GM21423 (cell line): ENCODE data around the gene WDR93.

ENCODE experiments used
- ATAC-seq: cut with Tn5 transposase; IDR thresholded peaks from one replicate; pipeline ENCODE4 v1.9.1; 2021; ENCODE audit warnings: mild to moderate bottlenecking, moderate library complexity; ENCODE audit not compliant: unreplicated experiment

The WDR93 gene

GRCh38 chr15:89690276-89691218 lies at the start of gene WDR93, which contains the start of gene PEX11A:
WDR93 (plus strand) TSS chr15:89690811; CDS start chr15:89701747, 10,936 bp downstream.
PEX11A (minus strand) TSS chr15:89690754; CDS start chr15:89690632, 122 bp downstream.
- ATAC-seq = peak; percentile 87

DNA sequence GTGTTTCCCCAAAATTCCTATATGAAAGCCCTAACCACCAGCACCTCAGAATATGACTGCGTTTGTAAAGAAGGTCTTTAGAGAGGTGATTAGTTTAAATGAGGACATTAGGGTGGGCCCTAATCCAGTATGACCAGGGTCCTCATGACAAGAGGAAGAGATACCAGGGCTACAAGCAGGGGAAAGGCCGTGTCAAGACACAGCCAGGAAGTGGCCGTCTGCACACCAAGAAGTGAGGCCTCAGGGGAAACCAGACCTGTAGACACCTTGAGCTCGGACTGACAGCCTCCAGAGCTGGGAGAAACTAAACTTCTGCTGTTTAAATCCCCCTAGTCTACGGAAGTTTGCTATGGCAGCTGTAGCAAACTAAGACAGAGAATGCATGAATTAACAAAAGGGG lies 49.6 kb upstream of the WDR93 start:
- ATAC-seq = no peak

GRCh38 chr15:89642106-89642505 lies 48.5 kb upstream of the WDR93 start:
- no peak for ATAC-seq

DNA sequence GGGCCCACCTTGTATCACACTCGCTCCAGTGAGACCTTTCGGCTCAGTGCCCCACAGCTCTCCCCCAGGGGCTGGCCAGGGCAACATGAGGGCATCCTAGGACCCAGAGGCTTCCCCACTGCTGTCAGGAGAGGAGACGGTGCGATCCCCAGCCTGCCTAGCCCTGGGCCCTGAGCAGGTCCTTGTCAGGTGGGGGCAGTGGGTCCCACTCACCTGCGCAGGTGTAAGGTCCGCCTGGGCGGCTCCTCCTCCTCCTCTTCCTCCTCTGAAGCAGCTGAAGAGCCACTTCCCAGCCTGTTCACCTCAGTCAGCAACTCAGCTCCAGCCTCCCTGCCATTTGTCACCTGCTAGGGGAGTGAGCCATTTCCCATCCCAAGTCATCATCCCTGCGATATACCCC lies 44.9 kb upstream of the WDR93 start:
- ATAC-seq = no peak

- no peak for ATAC-seq
Observed at GRCh38 chr15:89646416-89647141, 44.0 kb upstream of the WDR93 start.

DNA sequence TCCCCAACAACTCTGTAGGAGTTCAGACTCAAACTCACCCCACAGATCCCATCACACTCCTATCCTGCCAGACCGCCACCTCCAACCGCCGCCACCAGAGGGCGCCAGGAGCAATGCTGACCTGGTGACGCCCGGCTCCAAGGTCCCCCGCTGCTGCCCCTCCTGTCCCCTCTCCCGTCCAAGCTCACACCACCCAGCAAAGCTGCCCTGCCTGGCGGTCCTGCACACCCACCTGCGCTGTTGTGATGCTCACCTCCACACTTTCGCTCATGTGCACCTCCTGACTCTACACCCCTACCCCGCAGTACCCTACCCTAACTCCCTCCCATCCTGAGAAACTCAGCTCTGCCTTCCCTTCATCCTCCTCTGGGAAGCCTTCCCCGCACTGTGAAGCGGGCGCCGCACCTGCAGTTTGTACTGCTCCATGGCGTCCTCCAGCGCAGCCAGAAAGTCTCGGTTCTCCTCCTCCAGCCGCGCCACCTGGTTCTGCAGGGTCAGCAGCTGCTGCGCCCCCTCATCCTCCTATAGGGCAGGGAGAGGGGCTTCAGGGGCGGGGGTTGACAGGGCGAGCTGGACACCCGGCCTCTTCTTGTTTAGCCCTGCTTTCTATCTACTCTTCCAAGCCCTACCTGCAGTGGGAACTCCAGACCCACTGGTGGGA lies 43.3 kb upstream of the WDR93 start:
- ATAC-seq = no peak

- ATAC-seq = no peak
Observed at GRCh38 chr15:89648106-89649012, 42.3 kb upstream of the WDR93 start.

DNA sequence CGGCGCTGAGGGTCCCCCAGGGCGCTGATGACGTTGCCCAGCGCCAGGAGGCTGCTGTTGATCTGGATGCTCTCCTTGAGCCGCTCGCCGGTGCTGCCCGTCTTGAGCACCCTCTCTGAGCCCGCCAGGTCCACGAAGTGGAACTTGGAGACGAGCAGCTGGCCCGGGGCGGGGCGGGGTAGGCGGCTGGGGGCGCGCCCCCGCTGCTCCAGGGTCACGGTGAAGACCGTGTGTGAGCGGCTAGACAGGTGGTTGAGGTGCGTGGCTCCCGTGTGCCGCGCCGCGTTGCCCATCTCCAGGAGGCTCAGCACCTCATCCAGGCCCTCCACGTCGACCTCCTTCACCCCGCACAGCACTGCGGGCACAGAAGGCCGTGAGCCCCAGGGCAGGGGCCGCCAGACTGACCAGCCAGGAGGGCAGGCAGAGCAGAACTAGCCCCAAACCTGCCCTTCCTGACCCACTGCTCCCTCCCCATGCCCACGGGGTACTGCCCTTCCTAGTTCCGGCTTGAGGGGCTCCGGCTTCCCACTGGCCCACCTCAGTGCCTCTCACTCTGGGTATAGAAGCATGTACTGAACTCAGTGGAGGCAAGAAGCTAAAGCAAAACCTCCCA lies 41.5 kb upstream of the WDR93 start:
- ATAC-seq = no peak

DNA sequence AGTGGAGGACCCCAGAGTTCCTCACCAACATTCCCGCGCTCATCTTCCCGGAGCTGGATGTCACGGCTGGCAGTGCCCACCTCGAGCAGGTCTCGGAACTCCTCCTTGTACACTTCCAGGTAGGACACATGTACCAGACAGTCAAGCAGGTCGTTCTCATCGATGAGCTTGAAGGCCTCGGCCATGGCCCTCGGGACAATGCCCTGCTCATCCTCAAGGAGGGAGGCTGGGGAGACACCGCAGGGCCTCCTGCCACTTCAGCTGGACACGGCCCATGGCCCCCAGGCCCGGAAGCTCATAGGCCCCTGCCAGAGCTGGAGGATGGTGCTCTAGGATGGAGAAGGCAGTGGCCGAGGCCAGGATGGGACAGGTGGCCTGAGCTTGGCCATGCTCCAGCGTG lies 40.9 kb upstream of the WDR93 start:
- no peak for ATAC-seq

- no peak for ATAC-seq
Observed at GRCh38 chr15:89652131-89652530, 38.5 kb upstream of the WDR93 start.

DNA sequence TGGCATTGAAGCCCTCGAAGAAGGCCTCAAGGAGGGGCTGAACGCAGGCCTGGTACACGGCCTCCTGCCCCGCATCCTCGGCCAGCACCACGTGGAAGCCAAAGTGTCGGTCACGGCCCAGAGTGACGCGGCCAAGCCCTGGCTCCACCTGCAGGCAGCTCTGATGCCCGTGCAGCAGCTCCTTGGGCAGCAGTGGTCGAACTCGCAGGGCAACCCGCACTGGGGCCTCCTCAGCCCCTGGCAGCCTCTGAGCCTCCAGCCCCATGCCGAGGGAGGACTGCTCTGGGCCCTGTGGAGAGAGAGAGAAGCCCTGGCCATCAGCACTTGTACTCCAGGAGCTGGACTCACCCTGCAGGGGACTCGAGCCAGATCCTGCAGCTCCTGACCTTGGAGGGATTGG lies 37.9 kb upstream of the WDR93 start:
- no peak for ATAC-seq

GRCh38 chr15:89653578-89653977 lies 37.0 kb upstream of the WDR93 start:
- ATAC-seq = no peak

DNA sequence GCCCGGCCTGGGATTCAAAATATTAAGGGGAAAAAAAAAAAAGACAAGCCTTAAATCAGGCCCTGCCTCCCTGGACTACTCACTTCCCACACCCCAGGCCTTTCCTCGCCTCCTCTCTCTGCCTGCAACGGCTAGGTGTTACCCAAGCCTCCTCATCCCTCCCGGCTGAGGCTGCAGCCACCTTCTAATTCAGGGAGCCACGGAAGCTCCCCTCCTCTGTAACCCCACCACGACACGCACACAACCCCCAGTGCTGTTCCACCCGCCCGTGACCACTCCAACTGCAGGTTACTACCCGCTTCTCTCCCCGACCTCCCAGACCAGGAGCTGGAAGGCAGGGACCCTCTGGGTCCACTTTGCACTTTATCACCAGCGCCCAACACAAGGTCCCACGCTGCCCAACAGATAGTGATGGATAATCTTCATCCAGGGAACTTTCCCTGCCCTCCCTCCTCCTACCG lies 36.3 kb upstream of the WDR93 start:
- no peak for ATAC-seq

DNA sequence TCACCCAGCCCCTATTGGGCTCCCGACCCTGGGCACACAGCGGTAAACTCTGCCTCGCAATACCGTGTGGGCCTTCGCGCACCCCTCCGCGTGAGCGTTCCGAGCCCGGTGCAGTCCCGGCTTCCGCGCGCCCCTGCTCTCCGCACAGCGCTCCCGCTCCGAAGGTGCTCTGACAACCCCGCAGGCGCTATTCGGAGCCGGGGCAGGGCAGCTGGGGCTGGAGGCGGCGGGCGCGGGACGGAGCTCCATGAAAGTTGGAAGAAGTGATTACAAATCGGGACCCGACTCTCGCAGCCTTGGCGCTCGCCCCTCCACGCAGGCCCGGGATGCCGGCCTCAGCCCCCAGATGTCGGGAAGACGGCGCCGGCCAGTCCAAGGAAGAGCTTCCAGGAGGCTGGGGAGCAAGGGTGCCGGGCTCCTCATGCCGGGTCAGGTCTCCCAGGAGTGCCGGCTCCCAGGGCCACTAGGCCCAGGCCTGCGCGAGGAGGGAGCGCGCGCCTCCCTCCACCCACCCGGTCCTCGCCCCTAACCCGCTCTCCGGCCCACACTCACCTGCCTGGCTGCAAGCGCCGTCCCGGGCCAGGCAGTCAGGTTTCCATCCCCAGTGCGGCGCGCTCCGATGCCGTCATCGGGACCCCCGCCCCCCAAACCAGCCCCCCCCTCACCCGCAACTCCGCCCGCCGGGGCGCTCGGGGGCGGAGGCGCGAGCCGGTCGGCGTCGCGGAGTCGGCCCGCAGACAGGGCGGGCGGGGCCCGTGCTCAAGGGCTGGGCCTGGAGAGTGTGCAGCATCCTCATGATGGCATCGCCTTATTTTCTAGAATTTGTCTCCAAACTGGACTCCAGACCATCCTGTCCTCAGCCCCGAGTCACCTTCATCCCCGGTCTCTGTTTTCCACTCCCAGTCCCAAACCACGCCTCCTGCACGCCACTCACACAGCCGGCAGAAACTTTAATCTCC lies 35.5 kb upstream of the WDR93 start, which contains the start of gene KIF7:
Gene KIF7 (minus strand): TSS at position 621 of the 959 bp plus-strand sequence. CDS start 2,537 bp downstream, outside the sequence.
- ATAC-seq = no peak

- ATAC-seq = no peak
Observed at GRCh38 chr15:89656116-89656815, 34.3 kb upstream of the WDR93 start.

DNA sequence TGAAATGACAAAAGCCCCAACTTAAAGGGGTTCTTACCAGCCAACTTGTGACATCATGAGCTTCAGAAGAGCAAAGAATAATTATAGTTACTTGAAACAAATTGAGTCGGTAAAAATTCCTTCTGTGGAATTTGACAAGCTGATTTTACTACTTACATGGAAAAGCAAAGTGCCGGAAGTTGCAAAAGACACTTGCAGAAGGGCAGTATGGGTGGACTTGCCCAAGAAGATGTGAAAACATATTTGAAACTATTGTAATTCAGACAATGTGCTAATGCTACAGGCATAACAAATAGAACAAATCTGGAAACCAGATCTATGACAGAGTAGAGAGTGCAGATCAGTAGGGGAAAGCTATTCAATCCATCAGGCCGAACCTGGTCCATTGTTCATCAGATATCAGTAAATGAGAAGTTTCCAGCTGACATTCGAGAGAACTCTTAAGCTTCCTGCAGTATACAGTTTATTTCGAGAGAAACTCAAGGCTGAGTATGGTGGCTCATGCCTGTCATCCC lies 32.9 kb upstream of the WDR93 start:
- ATAC-seq = no peak

DNA sequence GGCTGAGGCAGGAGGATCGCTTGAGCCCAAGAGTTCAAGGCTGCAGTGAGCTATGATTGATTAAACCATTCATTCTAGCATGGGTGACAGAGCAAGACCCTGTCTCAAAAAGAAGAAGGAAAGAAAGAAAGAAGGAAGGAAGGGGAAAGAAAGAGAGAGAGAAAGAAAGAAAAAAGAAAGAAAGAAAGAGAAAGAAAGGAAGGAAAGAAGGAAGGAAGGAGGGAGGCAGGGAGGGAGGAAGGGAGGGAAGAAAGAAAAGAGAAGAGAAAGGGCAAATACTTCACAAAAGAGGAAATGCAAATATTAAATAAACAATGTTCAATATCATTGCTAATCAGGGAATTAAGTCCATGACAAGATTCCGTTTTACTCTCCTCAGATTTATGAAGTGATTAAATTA lies 31.3 kb upstream of the WDR93 start:
- no peak for ATAC-seq

DNA sequence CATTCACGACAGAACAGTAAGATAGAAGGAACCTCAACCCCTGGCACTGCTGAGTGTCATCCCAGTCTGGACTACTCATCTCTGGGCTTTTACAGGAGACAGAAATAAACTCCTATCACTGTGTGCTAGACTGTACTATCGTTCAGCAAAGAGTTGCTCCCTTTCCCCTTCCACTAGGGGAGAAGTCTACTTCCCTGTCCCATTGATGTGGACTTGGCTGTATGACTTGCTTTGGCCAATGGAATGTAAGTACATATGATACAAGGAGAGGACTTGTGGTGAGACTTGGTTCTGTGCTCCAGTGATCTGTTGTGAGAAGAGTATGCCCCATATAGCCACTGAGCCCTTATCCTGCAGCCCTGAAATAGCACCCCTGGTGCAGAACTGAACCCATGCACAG lies 30.1 kb upstream of the WDR93 start:
- ATAC-seq = no peak
